ENCODE measurements around the gene PSMD13.

GRCh38 chr11:235180-235579 lies 1.6 kb upstream of the PSMD13 start:
- TF ChIP-seq GATA2 (IDR thresholded peaks at IDR 0.05; ENCODE audit: low read depth, low read length) (no peak), GATA3 (IDR thresholded peaks at IDR 0.05; ENCODE audit: low read depth, low read length) (no peak)
